A204.1 (cell line): Measurements from ENCODE around the gene LXN.
A peak's percentile ranks its signal among the peaks of the same experiment; 100 is the strongest.
"Not testable (repeated sequence)": the region's sequence is repeated elsewhere in the genome, so short reads cannot be mapped to it uniquely, and the experiment has no call there.

ENCODE experiments used
- FAIRE-seq: peaks from 2 replicates; lab custom pipeline; 2012; peaks lifted over from hg19 to GRCh38; lab: Jason Lieb, UNC

Gene LXN, protein sequence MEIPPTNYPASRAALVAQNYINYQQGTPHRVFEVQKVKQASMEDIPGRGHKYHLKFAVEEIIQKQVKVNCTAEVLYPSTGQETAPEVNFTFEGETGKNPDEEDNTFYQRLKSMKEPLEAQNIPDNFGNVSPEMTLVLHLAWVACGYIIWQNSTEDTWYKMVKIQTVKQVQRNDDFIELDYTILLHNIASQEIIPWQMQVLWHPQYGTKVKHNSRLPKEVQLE

DNA sequence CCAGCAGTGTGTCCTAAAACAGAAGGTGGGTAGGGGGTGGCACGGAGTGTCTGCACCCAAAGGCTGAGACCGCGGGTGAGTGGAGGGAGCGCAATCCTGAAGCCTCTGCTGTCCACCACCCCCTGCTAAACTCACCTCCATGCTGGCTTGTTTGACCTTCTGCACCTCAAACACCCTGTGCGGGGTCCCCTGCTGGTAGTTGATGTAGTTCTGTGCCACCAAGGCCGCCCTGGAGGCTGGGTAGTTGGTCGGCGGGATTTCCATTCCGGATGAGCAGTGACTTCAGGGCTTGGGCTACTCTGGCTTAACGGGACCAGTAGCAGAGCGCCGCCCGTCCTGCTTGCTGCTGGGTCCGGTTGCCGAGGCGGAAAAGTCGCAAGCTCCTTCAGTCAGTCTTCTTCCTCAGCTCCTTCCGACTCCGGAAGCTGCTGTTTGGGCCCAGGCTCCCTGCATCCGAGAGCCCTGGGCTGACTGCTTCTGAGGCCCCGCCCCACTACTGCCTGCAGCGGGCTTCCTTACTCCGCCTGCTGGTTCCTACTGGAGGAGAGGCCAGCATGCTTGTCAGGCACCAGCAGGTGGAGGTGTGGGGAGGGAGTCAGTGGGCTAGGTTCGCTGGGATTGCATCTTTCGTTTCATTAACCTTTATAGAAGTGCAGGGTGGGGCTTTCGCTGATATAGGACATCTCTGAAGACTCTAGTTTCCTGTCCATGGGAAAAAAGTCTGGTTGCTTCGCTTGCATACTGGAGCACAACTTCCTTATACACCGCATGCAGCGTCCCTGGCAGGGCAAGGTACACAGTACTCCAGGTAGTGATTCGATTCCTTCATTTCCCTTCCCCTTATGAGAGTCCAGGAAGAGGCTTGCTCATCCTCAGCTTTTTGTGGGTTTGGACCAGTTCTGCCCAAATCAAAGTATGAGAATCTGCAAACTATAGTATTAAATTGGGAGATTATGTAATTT, at the start of gene LXN:
Gene LXN (minus strand): TSS at position 434 of the 962 bp plus-strand sequence. CDS start 170 bp downstream, at position 264.
- peak; percentile 86 for FAIRE-seq

DNA sequence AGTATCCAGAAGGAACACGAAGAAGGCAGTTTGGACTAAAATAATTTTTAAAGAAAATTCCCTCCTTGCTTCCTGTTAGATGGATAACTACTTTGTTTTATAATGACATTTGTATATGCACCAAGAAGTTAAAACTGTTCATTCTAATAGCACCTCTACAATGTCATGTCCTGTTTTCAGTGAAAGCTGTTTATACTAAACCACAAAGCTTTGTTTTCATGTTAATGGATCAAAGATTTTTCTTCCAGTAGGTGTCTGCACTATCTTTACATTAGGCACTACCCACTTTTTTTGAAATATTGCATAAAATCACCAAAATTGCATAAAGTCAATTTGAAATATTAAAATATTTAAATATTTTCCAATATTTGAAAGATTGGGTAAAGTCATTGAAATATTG, 49.7 kb upstream of the LXN start:
- no peak for FAIRE-seq

DNA sequence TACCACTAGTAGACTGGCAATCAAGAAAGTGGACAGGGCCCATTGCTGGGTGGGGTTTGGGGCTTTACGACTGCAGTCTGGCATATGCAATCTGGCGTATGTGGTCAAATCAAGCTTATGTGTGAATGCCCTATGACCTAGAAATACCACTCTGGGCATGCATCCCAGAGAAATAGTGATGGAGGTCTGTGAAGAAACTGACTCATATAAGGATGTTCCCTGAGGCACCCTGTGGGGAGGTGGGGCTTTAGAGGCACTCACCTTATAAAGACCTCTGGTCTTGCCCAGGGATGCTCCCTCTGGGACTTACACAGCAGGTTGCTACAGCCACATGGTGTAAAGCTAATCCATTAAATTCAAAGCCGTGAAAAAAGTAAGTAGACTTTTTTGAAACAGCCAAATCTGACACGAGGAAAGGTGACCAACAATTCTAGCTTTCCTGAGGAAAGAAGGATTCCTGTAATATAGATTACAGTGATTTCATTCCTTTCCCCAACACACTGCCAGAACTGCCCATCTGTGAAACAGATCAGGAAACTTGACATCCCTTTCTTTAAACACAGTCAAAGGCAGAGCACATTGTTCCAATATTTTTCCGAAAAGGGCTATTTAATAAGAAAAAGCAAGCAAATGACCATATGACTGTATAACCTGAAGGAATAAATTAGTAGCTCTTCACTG, 46.2 kb upstream of the LXN start:
- no peak for FAIRE-seq

DNA sequence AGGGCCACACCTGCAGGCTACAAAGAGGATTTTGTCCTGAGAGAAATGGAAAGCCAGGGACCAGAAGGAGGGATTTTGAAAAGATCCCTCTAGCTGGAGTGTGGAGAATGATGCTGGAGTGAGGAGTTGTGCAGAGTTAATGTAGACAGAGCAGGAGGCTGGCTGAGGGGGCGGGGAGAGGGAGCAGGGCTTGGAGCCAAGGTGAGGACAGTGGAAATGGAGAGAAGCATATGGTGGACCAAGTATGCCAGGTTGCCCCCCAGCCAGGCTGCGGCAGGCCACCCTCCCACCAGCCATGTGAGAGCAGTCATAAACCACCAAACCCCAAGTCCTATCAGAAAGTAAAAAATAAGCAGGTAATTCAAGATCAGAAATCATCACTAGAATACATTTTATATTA, 45.1 kb upstream of the LXN start:
- no peak for FAIRE-seq

DNA sequence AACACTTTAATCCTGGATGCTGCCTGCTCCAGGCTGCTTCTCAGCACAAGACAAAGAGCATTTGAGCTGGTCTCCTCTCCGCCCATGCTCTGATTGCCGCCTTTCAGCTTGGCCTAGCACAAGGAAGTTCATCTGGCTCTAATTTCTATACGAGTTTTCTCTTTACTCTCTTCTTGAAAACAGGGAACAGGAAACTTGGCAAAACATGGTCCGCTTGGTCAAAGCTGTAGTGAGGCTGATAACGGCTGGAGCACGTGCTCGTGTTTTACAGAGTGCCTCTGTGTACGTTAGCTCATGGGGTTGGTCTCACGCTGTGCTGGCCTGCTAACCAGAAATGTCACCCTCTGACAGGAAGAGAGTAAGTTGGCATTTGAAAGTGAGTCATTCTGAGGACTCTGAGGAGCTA, 40.6 kb upstream of the LXN start:
- no peak for FAIRE-seq

DNA sequence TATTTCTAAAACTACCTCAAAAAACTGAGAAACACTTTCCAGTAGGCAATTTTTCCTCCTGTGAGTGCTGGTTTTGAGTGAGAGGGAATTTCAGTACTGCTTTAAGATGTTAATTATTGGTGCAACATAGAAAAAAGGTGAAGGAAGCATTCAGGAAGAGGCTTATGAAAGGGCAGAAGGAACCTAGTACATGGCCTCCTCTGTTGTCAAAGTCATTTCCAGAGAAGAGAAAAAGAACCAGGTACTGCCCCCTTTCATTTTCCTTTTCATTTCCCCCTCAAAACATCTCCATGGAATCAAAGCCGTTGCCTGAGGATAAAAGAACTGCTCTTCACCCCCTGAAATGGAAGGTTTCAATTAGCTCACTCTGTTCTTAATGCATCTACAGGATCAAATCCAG, 40.0 kb upstream of the LXN start:
- FAIRE-seq = no peak

DNA sequence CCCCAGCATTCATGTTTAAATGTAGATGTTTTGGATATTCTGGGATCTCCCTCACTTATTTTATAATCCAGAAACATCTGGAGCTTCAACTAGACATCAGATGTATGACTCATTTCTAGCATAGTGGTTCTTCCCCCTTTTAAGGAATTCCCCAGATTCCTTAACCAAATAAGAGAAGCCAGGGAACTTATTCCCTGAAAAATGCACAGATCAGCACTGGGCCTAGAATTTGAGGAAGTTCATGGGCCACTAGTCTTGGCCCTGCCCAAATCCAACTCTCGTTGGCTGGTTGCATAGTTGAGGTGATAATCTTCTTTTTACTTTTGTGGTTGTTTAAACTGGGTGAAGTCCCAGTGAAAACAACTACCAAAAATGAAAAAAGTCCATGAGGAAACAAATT, 39.4 kb upstream of the LXN start:
- FAIRE-seq = no peak

DNA sequence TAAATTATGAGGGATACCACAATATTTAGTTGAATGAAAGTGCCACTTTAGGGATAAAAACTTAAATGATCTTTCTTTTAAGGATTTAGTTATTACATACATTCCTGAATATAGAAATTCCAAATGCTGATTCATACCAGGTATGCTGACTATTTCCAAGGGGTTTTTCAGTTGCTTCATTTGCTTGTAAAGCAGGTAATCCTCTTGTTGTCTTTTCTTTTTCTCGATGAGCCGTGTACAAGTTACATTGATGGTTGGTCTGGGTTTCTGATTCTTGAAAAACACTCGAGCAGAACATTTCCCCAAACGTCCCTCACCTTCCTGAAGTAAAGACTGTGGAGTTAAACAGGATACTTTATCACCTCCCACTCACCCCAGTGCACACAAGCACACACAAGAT, 38.2 kb upstream of the LXN start:
- no peak for FAIRE-seq

DNA sequence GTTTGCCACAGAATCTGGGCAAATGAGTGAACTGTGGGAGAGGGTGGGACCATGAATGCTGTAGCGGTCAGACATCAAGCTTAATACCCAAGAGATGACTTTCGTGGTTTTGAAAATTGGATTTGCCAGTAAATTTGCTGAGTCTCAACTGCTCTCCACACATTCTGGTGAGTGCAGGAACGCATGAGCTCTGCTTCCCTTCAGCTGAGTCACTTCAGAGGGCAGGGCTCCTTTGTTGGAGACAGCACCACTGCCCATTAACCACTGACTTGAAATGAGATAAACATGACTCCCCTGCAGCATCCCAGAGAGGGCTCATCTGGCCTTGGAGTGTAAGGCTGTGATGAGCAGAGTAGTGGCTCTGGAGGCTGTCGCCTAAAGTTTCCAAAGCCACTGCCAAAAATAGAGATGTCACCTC, 37.2 kb upstream of the LXN start:
- no peak for FAIRE-seq

DNA sequence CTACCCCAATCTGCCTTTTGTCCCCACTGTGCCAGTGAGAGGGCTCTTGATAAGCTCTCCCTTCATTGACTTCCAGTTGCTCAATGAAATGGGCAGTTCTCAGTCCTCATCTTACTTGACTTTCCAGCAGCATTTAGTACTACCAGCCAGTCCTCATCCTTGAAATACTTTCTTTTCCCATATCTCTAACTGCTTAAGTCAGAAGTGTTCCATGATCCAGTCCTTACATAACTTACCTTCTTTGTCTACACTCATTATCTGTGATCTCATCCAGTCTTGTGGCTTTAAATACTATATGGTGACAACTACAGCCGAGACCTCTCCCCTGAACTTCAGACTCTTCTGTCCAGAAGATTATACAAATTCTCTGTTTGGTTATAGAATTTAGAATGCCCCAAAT, 31.1 kb upstream of the LXN start:
- no peak for FAIRE-seq

DNA sequence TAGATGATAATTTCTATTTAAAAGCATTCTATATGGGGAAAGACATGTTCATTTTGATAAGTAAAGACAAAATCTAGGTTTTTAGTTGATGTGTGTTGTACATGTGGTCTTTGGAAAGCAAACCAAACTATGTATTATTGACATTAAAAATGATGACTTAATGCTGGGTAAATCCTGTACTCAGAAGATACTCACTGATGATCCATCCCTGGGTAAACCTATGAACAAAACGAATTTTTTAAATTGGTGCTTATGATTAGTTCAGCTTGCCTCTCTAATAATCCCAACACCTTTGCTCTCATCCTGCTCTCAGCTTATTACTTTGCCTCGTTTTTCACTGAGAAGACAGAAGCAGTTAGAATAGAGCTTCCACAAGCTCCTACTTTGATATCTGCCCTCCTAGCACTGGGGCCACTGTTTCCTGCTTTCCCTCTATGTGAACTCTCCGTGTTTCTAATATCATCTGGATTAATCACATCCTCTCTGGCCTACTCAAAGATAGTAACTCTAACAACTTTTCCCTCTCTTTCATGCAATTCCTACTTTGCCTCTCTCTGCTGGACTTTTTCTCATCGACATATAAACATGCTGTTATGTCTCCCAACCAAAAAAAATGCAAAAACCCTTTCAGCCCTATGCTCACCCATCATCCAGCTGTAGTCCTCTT, 30.5 kb upstream of the LXN start:
- no peak for FAIRE-seq

DNA sequence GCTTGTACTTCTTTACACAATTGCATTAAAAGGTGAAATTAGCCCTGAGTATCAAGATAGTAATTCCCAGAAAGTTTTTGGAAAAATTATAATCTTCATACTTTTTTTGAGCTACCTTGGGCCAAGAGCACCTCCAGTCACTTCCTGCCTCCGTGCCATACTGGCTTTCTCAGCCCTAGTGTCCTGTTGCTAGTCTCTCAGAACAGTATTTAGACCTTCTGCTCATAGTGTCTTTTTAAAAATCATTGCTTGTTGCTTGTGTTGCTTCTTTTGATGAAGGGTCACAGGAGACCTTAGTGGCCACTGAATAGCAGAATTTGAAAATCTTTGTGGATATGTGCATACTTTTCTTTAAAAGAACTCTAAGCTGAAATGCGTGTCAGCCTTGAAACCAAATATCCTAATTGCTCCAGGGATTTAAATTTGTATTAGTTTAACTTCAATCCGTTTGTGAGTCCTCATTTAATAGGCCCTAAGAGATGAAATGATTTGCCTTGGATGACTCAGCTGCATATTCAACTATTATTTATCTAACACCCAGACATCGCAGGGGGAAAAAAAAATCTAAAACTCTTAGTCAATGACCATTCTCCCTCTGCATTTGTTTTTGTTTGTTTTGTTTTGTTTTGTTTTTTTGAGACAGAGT, 29.1 kb upstream of the LXN start:
- no peak for FAIRE-seq

DNA sequence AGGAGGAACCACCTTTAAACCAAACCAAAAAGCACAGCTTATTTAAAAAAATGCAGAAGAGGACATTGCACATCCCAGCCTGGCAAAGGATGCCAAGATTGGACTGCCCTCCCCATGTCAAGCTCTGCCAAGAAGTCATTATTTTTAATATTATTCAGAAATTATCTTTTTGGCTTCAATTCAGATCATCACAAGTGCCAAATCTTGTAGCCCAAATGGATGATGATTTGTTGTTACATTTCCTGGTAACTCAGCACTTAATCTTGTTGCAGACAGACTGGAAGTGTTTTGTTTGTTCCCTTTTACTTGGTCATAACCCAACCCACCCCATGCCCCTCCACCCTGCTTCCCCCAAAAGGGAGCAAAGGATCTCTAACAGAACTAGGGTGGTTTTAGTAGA, 28.1 kb upstream of the LXN start:
- no peak for FAIRE-seq

DNA sequence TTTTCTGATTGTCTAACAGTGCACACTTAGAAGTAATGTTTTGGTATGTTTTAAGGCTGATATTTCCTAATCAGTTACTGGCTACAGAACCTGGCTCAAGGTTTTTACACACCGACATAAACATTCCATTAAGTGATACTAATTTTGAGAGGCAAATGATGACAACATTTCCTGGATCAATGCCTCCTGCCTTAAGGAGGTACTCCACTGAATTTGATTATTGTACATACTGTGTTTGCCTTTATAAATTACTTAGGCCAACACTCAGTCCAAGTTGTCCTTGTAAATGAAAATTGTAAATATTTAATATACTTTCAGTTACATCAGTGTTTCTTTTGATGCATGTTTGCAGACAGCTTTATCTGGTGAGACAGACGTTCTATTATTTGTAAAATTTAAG, 24.2 kb upstream of the LXN start:
- FAIRE-seq = no peak

DNA sequence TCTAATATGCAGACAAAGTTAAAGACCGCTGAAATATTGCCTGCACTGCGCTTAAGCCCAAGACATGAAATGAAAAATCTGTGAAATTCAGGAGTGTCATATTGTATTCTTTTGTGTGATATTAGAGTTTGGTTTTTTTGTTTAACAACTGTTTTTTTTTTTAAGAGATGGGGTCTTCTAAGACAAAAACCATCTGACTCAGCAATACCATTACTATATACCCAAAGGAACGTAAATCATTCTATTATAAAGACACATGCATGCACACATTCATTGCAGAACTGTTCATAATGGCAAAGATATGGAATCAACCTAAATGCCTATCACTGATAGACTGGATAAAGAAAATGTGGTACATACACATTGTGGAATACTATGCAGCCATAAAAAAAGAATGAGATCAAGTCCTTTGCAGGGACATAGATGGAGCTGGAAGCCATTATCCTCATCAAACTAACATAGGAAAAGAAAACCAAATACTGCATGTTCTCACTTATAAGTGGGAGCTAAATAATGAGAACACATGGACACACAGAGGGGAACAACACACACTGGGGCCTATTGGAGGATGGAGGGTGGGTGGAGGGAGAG, 21.5 kb upstream of the LXN start:
- FAIRE-seq = not testable (repeated sequence)

DNA sequence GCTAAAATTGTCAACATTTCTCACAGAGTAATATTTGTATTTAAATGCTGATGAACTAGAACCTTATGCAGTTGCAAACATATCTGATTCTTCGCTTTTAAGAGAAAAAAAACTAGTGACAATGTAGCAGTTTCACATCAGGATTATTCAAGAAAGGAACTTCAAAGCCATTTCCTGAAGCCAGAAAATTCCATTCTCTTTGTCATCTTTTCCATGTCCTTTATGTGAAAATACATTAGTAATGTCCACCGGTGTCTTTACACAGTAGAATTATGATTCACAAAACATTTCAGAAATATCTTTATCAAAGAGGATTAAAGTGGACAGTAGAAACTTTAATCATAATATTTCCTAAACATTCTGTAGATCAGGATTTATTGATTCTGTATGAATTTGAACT, 12.7 kb upstream of the LXN start:
- no peak for FAIRE-seq

DNA sequence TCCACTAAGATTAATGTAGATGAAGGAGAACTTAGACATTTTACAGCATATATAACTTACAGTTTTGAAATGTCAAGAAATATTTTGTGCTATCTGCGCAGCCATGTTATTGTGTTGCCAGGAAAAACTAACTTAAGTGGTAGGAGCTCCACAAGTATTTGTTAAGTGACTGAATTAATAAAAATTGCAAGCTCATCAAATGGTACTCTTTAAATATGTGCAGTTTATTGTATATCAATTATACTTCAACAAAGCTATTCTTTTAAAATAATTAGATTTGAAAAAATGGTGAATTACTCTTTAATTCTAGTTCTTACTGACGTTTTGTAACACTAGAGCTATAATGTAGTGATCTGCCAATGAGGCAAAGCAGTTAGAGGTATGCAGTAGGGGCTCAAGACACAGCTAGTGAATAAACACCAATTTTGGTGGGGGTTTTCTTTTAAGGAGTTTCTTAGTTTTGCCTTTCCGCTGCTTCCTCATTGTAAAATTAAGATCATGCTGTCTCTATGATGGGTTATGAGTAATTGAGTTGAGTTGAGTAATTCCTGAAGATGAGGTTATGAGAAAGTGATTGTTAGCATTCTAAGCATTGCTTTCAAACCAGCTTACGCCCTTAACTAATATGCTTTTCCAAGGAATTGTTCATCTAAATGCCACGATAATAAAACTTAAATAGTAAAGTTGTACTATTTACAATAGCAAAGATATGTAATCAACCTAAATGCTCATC, 10.9 kb upstream of the LXN start:
- FAIRE-seq = no peak

DNA sequence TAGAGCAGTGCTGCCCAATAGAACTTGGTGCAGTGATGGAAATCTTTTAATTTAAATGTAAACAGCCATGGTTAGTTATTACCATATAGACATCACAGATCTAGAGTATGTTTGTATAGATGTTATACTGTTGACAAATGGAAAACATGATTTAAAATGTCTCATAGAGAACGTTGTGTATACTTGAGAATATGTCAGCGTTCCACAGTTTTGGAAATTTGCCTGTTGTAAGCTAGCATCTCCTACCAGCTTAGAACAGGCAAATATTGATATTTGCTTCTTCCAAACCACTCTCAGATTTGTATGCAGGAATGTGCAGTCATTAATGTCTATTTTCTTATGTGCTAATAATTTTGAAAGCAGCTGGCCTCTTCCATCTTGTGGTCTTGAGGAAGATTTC, 8.4 kb upstream of the LXN start:
- FAIRE-seq = no peak

DNA sequence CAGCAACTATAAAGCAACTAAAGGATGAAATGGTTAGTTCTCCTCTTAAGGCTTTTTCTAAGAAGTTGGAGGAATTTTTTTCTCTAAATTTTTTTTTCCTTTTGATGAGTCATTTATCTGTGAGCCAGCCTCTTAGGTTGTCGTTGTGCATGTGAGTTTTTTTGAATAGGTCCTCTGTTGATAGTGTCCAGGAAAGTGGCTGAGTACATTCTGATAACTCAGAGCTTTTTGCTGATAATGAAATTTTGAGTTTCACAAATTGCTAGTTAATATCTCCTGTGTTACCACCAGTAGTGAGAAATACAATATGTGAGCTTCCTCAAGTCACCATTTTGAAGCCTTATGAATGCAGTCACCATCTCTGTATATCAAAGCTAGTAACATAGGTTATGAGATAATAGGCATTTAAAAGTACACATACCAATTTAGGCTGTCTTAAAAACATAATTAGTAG, 7.1 kb upstream of the LXN start:
- no peak for FAIRE-seq

DNA sequence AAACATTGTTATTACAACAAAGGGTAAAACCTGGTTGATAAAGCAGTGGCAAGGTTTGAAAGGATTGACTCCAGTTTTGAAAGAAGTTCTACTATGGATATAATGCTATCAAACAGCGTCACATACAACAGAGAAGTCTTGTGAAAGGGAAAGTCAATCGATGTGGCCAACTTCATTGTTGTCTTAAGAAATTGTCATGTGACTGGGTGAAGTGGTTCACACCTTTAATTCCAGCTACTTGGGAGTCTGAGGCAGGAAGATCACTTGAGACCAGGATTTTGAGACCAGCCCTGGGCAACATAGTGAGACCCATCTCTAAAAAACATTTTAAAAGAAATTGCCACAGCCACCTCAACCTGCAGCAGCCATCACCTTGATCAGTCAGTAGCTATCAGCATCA, 6.2 kb upstream of the LXN start:
- FAIRE-seq = no peak

DNA sequence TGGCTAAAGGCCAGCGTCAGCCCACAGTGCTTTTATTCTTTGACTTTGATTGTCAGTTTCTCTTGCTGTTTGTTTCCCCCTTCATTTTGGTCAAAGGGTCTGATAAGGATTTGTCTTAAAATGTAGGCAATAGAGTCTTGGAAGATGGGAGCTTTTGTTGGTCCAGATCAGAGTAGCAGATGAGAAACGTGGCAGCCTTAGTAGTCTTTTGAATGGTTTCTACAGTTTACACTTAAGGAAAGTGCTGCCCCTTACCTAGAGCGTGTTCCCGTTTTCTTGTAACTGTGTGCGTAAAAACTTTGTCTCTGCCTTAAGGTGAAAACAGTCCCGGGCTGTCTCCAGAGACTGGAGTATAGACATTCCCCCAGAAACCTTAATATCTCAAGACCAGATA, 630 bp downstream of the LXN start:
- FAIRE-seq = no peak
